NCI-H2081 treated with DMSO at 0.1 percent for 48 hours (cell line): ENCODE data around the gene ANKRD44.

Source experiments
- DNase-seq: peaks from one replicate; lab custom pipeline; 2025; lab: John Stamatoyannopoulos, UW

ANKRD44 gene

DNA sequence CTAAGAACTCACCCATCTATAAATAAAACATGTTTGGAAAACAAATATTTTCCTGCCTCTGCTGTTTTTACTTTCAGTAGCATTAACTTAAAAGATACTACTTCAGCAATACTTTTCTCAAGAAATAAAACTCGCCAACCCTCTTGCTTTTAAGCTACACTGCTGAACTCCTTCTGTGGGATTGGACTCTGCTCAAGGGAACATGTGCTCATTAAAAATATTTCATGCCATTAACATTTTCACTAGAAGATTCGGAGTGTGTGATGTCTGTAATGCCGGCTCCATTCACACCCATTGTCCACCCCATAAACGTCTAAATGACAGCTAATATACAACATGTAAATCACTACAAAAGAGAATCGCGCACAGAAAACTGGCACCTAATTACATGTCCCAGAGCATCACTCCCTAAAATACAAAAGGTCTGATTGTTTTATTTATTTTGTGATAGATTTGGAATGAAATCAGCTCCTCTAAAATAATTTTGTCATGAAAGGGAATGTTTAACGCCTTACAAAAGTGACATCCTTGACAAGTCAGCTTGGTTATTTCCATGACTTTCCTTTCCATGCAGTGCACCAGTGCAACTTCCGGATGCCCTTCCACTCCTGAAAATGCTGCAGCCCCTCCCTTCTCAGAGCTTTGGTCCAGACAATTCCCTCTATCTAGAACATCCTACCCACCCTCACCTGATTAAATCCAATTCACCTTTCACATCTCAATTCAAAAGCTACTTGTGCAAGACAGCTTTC, 73.1 kb downstream of the ANKRD44 start:
- no peak for DNase-seq

DNA sequence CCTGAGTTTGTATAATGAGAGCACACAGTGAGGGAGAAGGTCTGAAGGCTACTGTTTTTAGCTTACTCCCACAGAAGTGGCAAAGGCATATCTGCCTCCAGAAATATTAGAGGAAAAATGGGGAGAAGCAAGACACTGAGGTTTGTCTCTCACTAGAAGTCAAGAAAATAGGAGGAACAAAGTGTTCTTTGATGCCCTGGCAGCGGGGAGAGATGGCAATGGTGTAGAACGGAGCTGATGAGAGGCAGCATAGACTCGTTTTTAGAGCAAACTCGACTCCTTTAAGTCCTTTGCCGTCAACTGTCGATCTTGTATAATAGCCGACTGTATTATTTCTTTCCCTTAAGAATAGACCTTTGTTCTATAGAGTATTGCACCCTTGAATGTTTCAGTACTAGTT, 73.8 kb downstream of the ANKRD44 start:
- no peak for DNase-seq

DNA sequence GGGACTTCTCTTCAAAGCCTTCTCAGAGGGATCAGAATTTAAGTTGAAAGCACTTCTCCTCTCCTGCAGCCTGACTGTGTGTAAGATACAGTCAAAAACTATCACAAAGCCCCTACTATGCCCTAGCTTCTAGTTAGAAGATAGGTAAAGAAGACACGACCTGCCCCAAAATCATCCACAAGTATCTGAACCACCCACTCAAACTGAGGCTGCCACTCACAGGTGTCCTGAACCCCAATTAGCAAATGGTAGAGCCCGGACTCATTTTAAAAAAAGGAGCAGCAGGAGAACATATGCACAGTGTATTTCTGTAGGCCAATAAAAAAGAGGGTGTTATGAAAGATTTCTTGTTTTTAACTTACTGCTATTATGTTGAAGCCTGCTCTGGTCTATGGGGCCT, 74.4 kb downstream of the ANKRD44 start:
- DNase-seq = no peak

DNA sequence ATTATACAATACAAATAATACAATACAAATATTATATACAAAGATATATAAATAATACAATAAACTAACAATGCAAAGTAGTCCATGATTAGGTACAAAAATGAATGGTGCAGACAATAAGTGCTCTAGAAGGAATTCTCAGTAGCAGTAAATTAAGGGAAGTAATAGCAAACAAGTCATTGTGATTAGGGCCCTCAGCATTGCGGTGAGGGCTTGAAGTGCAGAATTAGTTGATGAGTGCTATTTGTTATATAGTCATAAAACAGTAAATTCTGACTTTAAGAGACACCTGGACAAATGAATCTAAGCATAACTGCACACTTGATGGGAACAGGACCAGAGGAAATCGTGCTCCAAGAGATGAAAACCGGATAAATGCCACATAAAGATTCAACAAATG, 74.9 kb downstream of the ANKRD44 start:
- DNase-seq = no peak

DNA sequence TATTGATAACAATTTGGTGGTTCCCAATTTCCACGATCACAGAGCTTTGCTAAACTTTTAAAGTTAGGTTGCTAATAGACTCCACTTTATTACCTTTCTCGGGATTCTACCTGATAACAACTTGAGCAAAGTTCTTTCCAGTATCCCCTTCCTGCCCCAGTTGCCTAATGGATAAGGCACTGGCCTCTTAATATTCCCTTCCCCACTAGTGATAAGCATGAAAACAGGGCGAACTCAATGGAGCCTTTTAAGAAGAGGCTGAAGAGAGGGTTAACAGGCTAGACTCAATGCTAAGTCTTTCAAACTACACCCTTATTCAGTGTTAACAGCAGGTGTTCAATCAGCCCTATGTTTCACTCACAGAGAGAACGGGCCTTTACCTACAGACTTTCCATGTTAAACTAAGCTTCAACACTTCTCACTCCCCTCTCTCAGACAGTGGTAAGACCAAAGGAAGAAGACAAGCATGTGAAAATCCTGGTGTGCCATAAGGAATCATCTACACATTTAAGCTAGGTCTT, 75.8 kb downstream of the ANKRD44 start:
- DNase-seq = no peak

DNA sequence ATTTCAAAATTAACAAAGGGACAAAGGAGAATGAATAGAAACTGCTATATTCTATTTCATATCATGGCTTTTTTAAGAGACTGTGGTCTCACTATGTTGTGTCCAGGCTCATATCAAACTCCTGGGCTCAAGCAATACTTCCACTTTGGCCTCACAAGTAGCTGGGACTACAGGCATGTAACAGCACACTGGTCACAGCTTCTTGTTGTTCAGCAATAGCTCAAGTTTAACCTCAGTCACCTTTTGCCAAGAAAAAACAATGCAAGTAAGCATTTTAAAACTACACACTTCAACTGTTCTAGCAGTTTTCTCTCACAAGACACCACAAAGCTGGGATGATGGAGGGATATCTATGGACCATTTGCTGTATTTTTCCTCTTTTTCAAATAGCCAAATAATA, 77.1 kb downstream of the ANKRD44 start:
- DNase-seq = no peak

DNA sequence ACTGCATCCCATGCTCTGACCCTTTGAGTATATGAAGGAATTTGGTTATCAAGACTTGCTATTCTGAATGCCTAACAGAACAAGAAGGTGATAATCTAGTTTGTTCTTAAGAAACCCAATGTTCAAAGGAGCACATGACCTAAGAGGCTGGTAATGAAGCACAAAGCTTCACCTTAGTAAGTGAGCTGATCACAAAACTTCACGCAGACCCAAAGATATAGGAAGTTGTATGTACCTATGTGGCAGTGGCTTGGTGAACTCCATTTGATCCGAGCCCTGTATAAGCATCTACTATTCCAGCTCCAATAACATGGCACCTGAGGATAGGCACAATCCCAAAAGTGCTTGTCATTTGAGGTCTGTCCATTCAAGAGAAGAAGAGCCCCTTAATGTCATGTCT, 78.6 kb downstream of the ANKRD44 start:
- no peak for DNase-seq

DNA sequence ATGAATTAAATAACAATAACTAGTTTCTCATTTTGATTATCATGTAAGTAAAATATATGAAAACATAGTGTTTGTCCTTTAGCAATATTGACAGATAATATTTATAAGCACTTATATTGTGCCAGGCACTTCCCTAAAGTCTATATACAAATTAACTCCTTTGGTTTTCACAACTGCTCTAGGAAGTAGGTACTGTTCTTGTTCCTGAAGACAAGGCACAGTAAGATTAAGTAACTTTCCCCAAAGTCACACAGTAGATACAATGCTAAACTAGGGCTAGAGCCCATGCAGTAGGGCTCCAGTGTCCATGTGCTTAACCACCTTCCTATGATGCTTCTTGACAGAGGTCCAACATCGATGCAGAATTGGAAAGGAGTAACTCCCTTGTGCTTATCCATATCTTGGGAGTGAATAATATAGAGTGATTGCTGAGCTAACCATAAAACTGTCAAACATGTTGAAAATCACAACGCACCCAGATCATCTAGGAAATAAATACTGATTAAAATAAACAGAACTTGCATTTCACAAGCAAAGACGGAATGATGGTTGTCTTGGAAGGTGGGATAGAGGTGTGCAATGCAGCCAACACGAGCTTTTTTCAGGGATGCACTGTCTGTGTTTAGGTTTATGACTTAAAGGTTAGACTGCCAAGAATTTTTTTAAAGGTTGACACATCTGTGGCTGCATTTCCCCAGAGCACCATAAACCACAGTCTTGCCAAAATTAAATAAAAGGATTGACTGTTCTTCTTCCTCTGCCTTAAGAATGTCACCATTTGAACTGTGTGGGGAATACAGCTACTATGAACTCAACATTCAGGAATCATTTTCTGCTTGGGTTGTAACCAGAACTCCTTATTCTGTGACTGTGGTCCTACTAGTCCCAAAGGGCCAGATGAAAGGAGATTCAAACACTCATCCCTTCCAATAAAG, 80.8 kb downstream of the ANKRD44 start:
- DNase-seq = no peak

DNA sequence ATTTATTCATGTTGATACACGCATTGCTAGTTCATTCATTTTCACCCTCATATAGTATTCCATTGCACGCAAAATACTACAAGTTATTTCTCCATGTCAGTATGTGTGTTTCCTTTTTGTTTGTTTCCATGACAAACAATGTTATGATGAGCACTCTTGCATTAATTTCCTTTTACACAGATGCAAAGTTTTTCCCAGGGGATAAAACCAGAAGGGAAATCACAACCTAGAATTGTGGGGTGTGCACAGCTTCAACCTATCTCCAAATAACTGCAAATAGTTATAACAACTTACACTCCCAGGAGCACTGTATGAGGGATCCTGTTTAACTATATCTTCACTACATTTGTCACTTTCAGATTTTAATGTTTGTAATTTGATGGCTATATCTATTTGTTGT, 87.1 kb downstream of the ANKRD44 start:
- DNase-seq = no peak

DNA sequence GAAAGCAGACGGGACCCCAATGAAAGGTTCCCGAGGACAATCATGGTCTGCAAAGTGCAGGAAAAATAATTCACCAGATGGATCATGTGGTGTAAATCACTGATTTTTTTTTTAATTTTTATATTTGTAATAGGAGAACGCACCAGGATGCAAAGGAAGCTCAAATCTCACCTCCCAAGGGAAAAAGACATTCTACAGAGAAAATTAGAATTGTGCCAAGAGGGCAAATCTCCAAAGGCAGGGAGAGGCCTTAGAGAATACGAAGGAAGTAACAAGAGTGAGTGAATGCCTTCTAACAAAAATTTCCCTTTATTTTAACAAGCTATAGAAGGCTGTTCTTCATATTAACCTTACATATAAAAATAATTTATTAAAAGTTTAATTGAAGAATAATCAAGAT, 90.9 kb downstream of the ANKRD44 start:
- no peak for DNase-seq

DNA sequence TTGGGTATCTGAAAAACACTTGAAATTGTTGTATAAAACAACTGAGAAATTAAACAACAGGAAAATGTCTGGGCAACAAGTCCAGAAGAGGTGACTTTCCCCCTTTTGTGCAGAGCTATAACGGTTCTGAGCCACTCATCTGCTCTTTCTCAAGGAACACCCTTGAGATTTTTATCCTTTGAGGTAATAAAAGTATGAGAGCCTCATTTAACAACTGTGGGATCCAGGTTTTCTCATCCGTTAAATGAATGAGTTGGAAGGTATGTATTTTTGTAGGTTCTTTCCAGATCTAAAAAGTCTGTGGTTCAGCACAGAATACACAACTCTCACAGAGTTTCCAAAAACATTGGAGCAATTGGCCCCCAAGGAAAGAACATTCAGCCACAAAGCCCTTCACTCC, 93.0 kb downstream of the ANKRD44 start:
- DNase-seq = no peak

DNA sequence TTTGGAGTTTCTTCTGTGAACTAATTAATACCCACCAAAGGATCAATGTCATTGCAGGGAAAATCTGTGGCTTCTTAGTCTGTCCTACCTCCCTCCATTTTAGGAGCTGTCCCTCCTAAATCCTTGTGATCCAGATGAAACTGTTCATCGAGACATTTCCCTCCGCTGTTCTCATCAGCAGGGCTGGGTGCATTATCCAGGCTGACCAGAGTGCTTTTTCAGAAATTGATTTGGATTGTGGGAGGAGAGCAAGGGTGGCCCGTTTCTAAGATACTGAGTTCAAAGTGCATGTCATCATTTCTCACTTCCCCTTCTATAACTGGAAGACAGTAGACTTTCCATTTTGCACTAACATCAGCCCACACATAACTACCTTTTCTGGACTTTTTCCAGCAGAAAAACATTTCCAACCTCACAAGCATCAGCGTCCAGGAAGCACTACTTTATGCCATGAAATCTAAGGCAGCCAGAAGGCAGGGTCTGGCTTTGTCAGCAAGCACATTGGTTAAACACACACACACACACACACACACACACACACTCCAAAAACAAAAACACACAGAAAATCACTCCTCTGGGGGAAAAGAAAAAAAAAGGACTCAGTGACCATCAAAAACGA, 94.1 kb downstream of the ANKRD44 start:
- DNase-seq = no peak

DNA sequence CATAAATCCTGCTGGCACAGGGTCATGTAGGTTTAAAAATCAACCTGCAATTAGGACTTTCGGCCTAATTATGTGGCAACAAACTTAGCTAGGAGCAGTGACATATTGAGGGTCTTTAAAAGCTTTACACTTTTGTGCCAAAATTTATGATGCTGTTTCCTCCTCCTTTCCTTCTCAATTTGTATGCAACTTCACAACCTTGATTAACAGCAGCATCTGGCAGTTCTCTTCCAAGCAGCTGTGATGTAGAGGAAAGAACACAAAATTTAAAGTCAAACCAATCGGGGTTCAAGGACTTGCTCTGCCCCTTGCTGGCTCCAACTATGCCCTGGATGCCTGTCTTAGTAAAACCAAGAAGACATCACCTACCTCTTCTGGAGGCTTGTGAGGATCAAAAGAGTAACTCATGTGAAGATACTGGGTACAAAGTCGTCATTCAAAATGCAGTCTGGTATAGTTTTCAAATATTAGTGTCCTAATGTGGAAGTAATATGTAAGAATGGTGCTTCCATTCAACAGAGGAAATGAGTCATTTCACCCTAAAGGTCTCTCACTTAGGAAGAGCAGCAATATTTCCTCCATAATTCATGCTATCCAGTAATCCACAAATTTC, 94.7 kb downstream of the ANKRD44 start:
- DNase-seq = no peak

DNA sequence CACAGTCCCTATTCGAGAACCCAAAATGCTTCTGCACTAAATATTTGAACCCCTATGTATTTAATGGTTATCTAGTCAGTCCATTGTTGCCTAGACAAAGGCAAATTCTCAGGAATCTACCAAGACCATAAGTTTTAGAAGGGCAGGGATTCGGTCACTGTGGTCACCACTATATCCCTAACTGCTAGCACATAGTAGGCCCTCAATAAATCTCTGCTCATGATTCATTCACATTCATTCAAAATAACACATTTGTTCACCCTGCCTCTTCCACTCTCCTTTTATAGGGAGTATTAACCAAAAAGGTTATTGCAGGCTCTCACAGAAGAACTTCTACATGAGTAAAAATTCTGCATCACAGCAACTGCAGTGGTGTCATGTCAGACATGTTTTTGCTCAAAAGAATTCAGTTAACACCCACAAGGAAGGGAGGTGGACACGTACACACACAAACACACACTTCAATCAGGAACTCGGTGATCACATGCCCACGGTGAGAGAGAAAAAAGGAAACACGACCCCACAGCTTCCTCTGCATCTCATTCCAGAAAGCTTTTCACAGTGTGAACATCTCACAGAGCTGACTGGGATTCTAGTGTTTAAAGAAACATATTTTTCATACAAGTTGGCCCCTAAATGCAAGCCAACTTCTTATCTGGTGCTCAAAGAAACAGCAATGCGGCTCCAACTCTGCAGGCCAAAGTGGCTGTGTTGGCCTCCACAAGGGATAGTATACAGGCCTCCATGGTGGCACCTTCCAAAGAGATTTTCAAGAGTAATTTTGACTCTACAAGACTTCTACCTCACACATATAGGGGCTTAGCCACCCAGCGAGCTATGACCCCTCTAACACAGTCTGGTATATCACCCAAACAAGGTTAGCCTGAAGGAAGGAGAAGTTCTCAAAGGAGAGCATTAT, 98.0 kb downstream of the ANKRD44 start:
- DNase-seq = no peak

DNA sequence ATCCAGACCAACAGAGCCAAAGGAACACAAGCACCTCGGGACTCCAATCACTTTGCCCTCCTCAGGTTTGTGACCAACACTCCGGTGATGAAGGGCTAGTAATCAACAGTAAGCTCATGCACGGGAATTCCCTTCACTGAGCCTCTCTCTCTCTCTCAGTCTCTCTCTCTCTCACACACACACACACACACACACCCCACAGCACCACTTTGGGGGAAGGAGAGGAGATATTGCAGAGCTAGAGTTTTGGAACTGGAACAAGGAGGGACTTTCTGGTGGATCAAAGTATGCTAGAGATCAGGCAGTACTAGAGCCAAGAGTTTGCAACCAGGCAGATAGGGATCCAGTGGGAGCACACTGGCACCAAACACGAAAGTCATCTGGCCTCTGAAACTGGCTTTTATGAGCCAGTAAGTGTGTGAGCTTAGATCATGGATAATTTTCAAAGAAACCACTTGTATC, 98.7 kb downstream of the ANKRD44 start:
- DNase-seq = no peak

DNA sequence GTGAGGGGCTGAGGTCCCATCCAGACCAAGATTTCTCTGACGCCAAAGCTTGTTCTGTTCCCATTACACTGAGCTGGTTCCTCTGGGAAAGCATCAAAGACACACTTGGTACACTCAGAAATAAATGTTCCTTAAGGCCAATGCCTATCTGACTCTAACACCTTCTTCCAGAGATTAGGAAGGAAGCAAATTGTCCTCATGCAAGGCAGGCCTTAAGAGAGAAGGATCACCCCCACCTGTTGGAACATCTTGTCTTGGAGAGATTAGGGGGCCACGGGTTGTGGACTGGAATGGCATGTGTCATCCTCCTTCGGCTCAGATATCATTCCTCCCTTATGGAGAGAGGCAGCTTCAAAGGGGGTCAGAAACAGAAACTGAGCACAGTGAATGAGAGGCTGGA, 100.2 kb downstream of the ANKRD44 start:
- no peak for DNase-seq

DNA sequence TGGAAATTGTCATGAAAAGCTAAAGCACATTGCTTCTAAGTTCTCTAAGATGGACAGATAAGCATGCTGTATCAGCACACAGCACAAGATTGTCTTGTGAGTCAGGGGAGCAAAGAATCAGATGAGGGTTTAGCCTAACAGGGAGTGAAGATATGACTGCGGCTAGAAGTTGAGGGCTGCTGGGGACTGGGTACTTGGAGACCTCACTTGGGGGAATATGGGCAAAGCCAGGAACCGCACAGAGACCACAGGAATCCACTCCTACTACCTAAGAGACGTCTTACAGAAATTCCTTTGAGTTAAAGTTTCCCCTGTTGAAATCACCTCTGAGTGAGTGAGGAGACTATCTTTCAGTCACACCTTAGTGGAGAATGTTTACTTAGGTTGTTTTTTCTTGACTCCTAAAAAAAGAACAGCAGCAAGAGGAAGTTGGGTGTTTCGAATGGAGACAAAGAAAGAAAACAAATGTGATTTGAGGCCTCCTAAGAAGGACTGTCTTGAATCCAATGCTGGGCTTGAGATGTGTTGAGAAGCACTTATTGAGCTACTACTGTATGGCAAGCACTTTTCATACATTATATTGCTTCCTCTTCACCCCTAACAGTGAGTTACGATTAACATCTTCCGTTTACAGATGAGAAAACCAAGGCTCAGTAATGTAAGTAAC, 100.7 kb downstream of the ANKRD44 start:
- no peak for DNase-seq

DNA sequence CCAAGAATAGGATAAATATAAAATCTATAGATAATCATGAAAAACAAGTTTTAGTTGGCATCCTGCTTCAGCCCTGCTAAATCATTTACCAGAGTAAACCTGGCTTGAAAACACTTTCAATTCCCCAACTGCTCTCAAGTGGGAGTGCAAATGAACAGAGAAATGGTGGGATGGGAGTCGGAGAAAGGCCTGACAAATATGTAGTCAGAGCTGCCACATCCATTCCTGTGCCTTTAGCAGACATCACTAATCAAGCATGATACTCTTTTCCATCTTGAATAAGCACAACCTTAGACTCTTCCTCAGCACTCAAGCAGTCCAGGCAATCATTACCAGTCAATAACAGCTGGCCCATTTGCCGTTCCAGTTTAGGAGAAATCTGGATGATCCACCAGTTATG, 101.3 kb downstream of the ANKRD44 start:
- DNase-seq = no peak

DNA sequence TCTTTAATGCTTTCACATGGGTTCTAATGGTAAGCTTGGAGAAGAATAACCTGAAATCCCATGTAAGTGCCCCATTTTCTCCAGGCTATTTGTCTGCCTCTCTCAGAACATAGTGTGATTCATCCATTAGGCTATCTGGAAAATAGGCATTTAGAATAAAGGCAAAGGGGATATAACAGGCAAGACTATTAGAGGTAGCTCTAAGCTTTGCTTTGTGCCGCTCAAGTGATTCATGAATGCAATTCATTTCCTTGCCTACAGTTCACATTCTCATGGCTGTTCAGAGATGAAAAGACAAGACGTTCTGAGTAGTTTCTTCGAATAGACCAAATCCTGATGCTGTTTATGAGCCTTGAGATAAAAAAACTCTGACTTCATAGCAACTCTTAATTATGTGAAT, 101.7 kb downstream of the ANKRD44 start:
- no peak for DNase-seq

DNA sequence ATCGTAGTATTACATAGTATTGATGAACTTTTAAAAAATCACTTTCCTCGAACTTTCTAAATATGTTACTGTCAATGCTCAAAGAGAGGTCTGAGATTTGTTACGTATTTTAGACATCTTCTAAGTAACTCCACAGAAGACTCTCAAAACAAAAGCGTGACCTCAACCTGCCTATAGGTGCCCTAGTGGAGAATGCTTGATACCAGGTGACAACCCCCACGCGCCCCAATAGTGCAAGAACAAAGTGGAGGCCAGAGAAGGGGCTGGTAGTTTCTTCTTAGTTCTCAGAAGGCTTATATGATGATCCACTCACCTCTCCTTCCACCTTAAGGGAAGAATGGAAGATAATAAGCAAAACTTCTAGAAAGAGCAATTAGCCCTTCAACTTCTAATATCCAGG, 102.6 kb downstream of the ANKRD44 start:
- DNase-seq = no peak

DNA sequence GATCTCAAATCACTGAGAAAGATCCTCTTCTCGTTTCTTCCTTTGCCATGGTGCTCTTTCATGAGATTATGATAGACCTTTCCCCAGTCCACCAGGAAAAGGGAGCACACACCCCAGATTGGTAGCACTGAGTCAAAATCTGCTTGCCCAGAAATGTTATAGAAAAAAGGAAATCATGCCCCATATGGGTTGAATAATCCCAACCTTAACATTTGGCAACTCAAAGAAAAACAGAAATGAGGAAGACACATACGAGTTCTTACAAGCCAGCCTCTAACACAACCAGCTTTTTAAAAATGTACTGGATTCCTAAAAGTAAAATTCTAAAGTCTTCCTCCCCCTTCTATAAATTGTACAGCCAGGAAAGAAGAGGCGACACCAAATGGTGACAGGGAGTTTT, 103.0 kb downstream of the ANKRD44 start:
- no peak for DNase-seq
